ENCODE data around the gene CYP4F11. TPM values are rescaled to one million over a fixed set of nuclear protein-coding genes. Genes with fewer than 3 reads are reported as not detected.
A peak's percentile ranks its signal among the peaks of the same experiment; 100 is the strongest.

Gene CYP4F11
- total RNA-seq, 1 donor from 2014 or later, result not detected

DNA sequence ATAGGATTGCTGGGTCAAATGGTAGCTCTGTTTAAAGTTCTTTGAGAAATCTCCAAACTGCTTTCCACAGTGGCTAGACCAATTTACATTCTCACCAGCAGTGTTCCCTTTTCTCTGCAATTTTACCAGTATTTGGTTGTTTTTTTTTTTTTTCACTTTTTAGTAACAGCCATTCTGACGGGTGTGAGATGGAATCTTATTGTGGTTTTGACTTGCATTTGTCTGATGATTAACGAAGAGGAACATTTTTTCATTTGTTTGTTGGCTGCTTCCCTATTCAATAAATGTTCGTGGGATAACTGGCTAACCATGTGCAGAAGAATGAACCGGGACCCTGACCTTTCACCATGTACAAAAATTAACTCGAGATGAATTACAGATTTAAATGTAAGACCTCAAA, 67.7 kb downstream of the CYP4F11 start:
- peak; percentile 10 for DNase-seq (ENCODE audit: low read depth)
- TF ChIP-seq, protein P1, sequence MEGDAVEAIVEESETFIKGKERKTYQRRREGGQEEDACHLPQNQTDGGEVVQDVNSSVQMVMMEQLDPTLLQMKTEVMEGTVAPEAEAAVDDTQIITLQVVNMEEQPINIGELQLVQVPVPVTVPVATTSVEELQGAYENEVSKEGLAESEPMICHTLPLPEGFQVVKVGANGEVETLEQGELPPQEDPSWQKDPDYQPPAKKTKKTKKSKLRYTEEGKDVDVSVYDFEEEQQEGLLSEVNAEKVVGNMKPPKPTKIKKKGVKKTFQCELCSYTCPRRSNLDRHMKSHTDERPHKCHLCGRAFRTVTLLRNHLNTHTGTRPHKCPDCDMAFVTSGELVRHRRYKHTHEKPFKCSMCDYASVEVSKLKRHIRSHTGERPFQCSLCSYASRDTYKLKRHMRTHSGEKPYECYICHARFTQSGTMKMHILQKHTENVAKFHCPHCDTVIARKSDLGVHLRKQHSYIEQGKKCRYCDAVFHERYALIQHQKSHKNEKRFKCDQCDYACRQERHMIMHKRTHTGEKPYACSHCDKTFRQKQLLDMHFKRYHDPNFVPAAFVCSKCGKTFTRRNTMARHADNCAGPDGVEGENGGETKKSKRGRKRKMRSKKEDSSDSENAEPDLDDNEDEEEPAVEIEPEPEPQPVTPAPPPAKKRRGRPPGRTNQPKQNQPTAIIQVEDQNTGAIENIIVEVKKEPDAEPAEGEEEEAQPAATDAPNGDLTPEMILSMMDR (conservative IDR thresholded peaks at IDR 0.05; ENCODE audit: low read depth, low read length), result no peak
- H3K4me3 ChIP-seq (ENCODE audit: low read depth, low read length), result no peak overlapping the region

DNA sequence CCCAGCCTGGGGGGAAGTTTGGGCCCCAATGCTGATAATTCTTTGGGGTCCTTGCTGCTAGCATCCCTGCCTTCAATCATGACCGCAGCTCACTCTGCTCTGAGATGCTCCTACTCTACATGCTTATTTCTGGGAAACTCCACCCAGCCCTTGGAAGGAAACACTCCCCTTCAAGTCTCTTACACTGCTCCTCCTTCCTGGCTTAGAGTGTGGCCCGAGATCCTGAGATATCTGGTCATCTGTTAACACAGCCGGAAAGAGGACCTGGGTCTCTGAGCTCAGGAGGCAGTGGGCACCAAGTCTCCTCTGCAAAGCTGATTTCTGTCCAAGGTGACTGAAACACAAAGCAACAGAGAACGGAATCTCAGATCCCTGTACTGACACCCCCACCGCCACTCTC, 69.5 kb downstream of the CYP4F11 start:
- no peak for DNase-seq (ENCODE audit: low read depth)
- TF ChIP-seq, protein P1 (conservative IDR thresholded peaks at IDR 0.05; ENCODE audit: low read depth, low read length), result no peak
- H3K4me3 ChIP-seq (ENCODE audit: low read depth, low read length), result no peak overlapping the region

DNA sequence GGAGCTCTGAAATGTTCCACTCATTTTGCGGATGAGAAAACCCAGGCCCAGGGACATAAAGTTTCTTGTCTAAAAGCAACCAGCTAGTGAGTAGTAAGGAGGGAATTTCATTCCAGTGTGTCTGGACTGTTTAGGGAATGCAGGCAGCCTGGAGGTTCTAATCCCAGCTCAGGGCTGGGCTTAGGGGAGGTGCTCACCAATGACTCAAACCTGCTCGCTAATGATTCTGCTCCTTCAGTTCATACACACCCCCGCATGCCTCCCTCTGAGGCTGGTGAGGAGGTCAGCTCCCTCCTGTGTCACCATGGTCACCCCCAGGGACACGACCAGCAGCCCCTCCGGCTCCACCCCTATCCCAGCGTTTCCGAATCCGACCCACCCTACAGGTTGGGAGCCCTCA, 71.1 kb downstream of the CYP4F11 start:
- no peak overlapping the region for H3K4me3 ChIP-seq (ENCODE audit: low read depth, low read length)
- TF ChIP-seq, protein P1 (conservative IDR thresholded peaks at IDR 0.05; ENCODE audit: low read depth, low read length), result no peak
- DNase-seq (ENCODE audit: low read depth), result no peak

DNA sequence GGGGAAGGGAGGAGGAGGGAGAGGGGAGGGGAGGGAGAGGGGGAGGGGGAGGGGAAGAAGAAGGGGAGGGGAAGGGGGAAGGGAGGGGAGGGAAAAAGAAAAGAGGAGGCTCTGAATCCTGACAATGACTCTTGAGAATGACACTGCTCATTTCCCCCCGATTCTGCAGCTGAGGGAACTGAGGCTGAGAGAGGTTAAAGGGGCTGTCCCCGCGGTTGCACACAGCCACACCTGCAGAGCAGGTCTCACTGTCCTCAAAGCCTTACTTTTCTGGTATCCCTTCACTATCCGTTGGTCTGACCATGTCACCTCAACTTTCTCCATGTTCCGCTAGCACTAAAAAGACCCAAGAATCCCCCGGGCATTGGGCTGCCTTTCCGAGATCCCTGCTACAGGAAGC, 71.9 kb downstream of the CYP4F11 start:
- DNase-seq (ENCODE audit: low read depth), result no peak
- H3K4me3 ChIP-seq (ENCODE audit: low read depth, low read length), result no peak overlapping the region
- TF ChIP-seq, protein P1 (conservative IDR thresholded peaks at IDR 0.05; ENCODE audit: low read depth, low read length), result no peak

Other genes starting within 250 kb of the CYP4F11 start
- gene OR10H2, start 206.5 kb downstream of the CYP4F11 start, total RNA-seq, result not detected in 2 replicates
- gene OR10H3, start 196.5 kb downstream of the CYP4F11 start, total RNA-seq, result not detected in 2 replicates
- not detected in 2 replicates for gene OR10H5, start 146.9 kb downstream of the CYP4F11 start, total RNA-seq
- gene OR10H1, start 118.9 kb downstream of the CYP4F11 start, total RNA-seq, result not detected in 2 replicates
- gene CYP4F2, start 36.5 kb downstream of the CYP4F11 start, total RNA-seq, result not detected in 2 replicates
- gene OR10H4, start 14.5 kb upstream of the CYP4F11 start, total RNA-seq, result not detected in 2 replicates
- gene TPM4, start 142.0 kb upstream of the CYP4F11 start, total RNA-seq, result 965 and 968 TPM in 2 replicates
- gene RAB8A, start 177.4 kb upstream of the CYP4F11 start, total RNA-seq, result 62.4 and 103 TPM in 2 replicates
- gene HSH2D, start 209.2 kb upstream of the CYP4F11 start, total RNA-seq, result 0.92 and 1.8 TPM in 2 replicates
- gene CIB3, start 239.0 kb upstream of the CYP4F11 start, total RNA-seq, result not detected in 2 replicates

Data from epithelial cell of proximal tubule (primary cell).